WTC11 (cell line): ENCODE results near the gene MEIS1.

Source experiments
- ATF1 ChIP-seq: sonication (generic); formaldehyde crosslinking; IDR thresholded peaks from 2 replicates; pipeline ENCODE4 v1.8.1; 2023; ENCODE audit warnings: mild to moderate bottlenecking, moderate library complexity, missing genetic modification reagents
- CDX4 ChIP-seq: fragments of 250-450 bp; sonication (Bioruptor Pico); IDR thresholded peaks from 2 replicates; pipeline ENCODE4 v1.9.0; 2021; ENCODE audit warnings: moderate library complexity, mild to moderate bottlenecking, inconsistent platforms, borderline replicate concordance
- CTCF ChIP-seq: fragments of 200-600 bp; IDR thresholded peaks from 2 replicates; pipeline ENCODE4 v1.8.0; 2022; ENCODE audit warnings: antibody characterized with exemption
- KAT7 ChIP-seq: sonication (generic); formaldehyde crosslinking; IDR thresholded peaks from 2 replicates; pipeline ENCODE4 v1.8.1; 2023; ENCODE audit warnings: missing genetic modification reagents, mild to moderate bottlenecking, borderline replicate concordance
- MAX ChIP-seq: sonication (generic); formaldehyde crosslinking; IDR thresholded peaks from 2 replicates; pipeline ENCODE4 v1.8.0; 2022; ENCODE audit warnings: mild to moderate bottlenecking, missing genetic modification reagents
- SP1 ChIP-seq: sonication (generic); formaldehyde crosslinking; conservative IDR thresholded peaks from 2 replicates; pipeline ENCODE4 v1.8.1; 2022; ENCODE audit warnings: missing genetic modification reagents
- TEAD1 ChIP-seq: sonication (generic); formaldehyde crosslinking; IDR thresholded peaks from 2 replicates; pipeline ENCODE4 v1.8.0; 2022; ENCODE audit warnings: mild to moderate bottlenecking, missing genetic modification reagents
- ZNF219 ChIP-seq: sonication (generic); formaldehyde crosslinking; IDR thresholded peaks from 2 replicates; pipeline ENCODE4 v1.8.0; 2023; ENCODE audit warnings: missing genetic modification reagents, mild to moderate bottlenecking, borderline replicate concordance

- TF ChIP-seq CTCF, result no peak
- TF ChIP-seq SP1 (CRISPR knock-in tag), result no peak
- TF ChIP-seq KAT7 (CRISPR knock-in tag), result no peak
- TF ChIP-seq TEAD1 (CRISPR knock-in tag), result no peak
- no peak for TF ChIP-seq MAX (CRISPR knock-in tag)
- no peak for TF ChIP-seq CDX4
- TF ChIP-seq ATF1 (CRISPR knock-in tag), result no peak
- TF ChIP-seq ZNF219 (CRISPR knock-in tag), result no peak
These were observed 150.7 kb downstream of the MEIS1 start for GRCh38 chr2:66585587-66585986.
